GM19395 (cell line): ENCODE data around the gene ABR.

Source experiments
- ATAC-seq: cut with Tn5 transposase; IDR thresholded peaks from one replicate; pipeline ENCODE4 v1.9.1; 2021; ENCODE audit warnings: mild to moderate bottlenecking, moderate library complexity; ENCODE audit not compliant: unreplicated experiment

Gene ABR

GRCh38 chr17:1011760-1012735 lies 167.7 kb downstream of the ABR start:
- no peak for ATAC-seq

GRCh38 chr17:1011138-1011537 lies 168.6 kb downstream of the ABR start:
- no peak for ATAC-seq

GRCh38 chr17:1010586-1010985 lies 169.2 kb downstream of the ABR start:
- no peak for ATAC-seq

- no peak for ATAC-seq
Observed at GRCh38 chr17:1010086-1010450, 169.7 kb downstream of the ABR start.

GRCh38 chr17:1009229-1010085 lies 170.3 kb downstream of the ABR start:
- no peak for ATAC-seq

GRCh38 chr17:1008008-1008761 lies 171.6 kb downstream of the ABR start:
- no peak for ATAC-seq

GRCh38 chr17:1007310-1008007 lies 172.3 kb downstream of the ABR start:
- no peak for ATAC-seq

- ATAC-seq = no peak
Observed at GRCh38 chr17:1006054-1006453, 173.7 kb downstream of the ABR start.

- ATAC-seq = no peak
Observed at GRCh38 chr17:1005361-1005946, 174.3 kb downstream of the ABR start.

- no peak for ATAC-seq
Observed at GRCh38 chr17:1004769-1005295, 174.9 kb downstream of the ABR start.

GRCh38 chr17:1003972-1004768 lies 175.6 kb downstream of the ABR start:
- ATAC-seq = no peak

GRCh38 chr17:1003633-1003971 lies 176.2 kb downstream of the ABR start:
- no peak for ATAC-seq

GRCh38 chr17:1002771-1003555 lies 176.8 kb downstream of the ABR start:
- no peak for ATAC-seq

- ATAC-seq = no peak
Observed at GRCh38 chr17:1002412-1002753, 177.4 kb downstream of the ABR start.

GRCh38 chr17:1001640-1002411 lies 178.0 kb downstream of the ABR start:
- no peak for ATAC-seq

- ATAC-seq = no peak
Observed at GRCh38 chr17:1000597-1001461, 179.0 kb downstream of the ABR start.

- ATAC-seq = no peak
Observed at GRCh38 chr17:998111-998510, 181.7 kb downstream of the ABR start.
